COR-L47 (cell line): ENCODE data around the gene CLN3.
"Not testable (repeated sequence)": the region's sequence is repeated elsewhere in the genome, so short reads cannot be mapped to it uniquely, and the experiment has no call there.

Experiments used
- DNase-seq: peaks from one replicate; lab custom pipeline; 2025; lab: John Stamatoyannopoulos, UW

Gene CLN3

DNA sequence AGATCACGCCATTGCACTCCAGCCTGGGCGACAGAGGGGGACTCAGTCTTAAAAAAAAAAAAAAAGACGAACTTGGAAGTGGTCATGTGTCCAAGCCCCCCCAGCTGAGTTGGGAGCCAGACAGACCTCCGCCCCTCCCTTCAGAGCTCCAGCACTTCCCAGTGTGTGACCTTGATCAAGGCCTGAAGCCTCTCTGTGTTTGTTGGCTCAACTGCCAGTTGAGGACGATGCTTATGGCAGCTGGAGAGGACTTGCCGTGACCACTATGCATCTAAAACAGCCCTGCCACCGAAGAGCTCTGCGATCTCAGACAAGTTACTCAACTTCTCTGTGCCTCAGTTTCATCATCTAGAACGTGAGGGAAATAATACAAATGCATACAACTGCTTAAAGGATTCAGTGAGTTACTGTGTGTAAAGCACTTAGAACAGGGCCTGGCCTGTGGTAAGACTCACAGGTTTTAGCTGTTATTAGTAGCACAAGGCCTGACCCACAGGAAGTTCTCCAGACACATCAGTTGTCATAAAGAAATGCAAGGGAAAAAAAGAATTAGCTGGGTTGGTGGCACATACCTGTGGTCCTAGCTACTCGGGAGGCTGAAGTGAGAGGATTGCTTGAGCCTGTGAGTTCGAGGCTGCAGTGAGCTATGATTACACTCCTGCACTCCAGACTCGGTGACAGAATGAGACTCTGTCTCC is 21.8 kb upstream of the CLN3 start:
- no peak for DNase-seq

- DNase-seq, result no peak
Measured at GRCh38 chr16:28511801-28512789, 20.2 kb upstream of the CLN3 start.

GRCh38 chr16:28511031-28511430 is 19.2 kb upstream of the CLN3 start:
- DNase-seq, result no peak

- DNase-seq, result no peak
Measured at GRCh38 chr16:28505489-28506137, 13.7 kb upstream of the CLN3 start.

DNA sequence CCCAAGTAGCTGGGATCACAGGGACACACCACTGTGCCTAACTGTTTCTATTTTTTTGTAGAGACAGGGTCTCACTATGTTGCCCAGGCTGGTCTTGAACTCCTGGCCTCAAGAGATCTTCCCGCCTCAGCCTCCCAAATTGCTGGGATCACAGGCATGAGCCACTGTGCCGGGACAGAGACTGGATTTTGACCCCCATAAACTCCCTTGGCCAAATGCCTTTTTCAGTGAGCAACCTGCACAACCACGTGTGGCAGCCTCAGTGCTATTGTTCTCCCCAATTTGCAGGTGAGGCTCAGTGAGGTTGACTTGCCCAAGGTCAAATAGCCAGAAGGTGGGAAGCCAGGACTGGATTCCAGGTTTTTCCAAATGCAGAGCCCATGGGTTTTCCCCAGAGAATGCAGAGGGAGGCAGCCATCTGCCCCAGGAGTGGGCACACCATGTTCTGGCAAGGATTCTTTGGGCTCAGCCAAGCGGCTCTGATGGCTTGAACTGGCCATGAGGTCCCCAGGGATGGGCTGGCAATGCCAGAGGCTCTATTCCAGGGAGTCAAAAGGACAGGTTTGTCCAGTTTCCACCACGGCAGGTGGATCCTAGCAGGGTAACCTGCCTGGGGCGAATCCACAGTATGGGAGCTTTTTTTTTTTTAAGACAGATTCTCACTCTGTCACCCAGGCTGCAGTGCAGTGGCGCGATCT is 13.0 kb upstream of the CLN3 start:
- DNase-seq, result no peak

GRCh38 chr16:28503470-28504259 is 11.8 kb upstream of the CLN3 start:
- DNase-seq, result no peak

- no peak for DNase-seq
Measured at GRCh38 chr16:28502290-28502689, 10.4 kb upstream of the CLN3 start.

GRCh38 chr16:28501258-28502232 is 9.7 kb upstream of the CLN3 start:
- DNase-seq, result no peak

GRCh38 chr16:28500476-28501180 is 8.8 kb upstream of the CLN3 start:
- DNase-seq, result not testable (repeated sequence)

- no peak for DNase-seq
Measured at GRCh38 chr16:28499854-28500253, 8.0 kb upstream of the CLN3 start.

- DNase-seq, result no peak
Measured at GRCh38 chr16:28498666-28499381, 7.0 kb upstream of the CLN3 start.

DNA sequence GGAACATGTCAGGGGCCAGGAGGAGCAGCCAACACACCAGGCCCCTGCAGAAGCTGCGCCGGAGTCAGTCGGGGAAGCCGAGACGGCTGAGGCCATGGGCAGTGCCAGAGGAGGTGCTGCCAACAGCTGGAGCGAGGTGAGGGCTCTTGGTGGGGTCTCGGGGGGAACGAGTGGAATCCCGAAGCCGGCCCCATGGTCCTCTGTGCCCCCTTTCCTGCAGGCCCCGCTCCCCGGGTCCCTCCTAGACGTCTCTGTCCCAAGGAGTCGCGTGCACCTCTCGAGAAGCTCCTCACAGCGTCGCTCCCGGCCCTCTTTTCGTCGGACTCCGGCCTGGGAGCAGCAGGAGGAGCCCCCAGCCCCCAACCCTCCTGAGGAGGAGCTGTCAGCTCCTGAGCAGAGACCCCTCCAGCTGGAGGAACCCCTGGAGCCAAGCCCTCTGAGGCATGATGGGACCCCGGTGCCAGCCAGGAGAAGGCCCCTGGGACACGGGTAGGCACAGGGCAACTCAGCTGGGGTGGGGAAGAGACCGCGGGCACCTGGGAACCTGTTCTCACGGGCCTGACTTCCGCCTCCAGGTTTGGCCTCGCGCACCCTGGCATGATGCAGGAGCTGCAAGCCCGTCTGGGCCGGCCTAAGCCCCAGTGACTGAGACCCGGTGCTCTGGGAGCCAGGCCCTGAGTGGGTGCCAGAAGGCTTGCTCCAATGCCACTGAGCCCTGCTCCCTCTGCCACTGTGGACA is 6.2 kb upstream of the CLN3 start:
- DNase-seq, result no peak

DNA sequence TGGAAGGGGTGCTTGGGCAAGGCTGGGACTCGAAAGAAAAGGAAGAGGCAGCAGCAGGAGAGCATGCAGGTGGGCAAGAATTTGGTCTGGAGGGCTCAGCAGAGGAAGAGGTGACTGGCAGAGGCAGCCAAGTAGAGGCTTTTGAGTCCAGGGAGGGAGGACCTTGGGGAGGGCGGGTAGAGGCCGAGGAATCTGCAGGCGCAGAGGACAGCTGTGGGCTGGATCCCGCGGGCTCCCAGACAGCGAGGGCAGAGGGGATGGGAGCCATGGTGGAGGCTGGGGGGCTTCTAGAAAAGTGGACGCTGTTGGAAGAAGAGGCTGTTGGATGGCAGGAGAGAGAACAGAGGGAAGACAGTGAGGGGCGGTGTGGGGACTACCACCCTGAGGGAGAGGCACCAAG is 5.5 kb upstream of the CLN3 start:
- no peak for DNase-seq

DNA sequence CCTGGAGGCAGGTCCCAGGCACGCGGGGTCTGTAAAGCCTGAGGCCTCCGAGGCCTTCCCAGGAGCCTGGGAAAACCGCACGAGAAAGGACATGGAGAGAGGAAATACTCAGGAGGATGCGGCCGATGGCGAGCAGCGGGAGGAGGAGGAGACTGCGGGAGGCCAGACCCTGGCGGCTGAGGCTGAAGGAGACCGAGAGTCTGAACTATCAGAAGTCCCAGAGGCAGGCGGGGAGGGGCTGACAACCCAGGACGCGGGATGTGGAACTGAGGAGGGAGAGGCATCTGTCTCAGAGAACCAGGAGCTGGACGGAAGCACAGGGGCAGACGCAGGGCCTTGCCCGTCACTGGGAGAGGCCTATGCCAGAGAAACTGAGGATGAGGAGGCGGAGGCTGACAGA is 5.0 kb upstream of the CLN3 start:
- no peak for DNase-seq

- no peak for DNase-seq
Measured at GRCh38 chr16:28495795-28496749, 4.2 kb upstream of the CLN3 start.

DNA sequence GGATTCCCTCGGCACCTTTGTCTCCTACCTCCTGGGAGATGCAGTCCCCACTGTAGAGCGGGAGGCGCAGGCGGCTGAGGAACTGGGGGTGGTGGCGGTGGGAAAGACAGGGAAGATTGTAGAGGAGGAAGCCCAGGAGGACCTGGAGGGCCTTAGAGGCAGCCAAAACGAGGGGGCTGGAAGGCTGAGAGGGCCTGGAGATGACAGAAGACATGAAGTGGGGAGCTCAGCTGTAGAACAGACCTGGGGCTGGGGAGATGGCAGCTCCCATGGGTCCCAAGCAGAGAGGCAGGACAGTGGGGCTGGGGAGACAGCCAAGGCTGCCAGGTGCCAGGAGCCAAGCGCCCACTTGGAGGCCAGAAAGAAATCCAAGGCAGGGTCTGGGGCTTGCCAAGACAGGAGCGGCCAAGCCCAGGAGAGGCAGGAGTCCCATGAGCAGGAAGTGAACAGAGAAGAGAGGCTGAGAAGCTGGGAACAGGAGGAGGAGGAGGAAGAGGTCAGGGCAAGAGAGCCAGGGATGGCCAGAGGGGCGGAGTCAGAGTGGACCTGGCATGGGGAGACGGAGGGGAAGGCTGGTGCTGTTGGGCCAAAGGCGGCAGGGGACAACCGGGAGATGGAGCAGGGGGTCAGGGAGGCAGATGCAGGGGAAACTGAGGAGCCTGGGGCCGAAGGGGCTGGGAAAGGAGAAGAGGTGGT is 3.4 kb upstream of the CLN3 start:
- DNase-seq, result no peak
